HG03060 (cell line): ENCODE data around the gene WDFY2.
A peak's percentile ranks its signal among the peaks of the same experiment; 100 is the strongest.
"Not testable (repeated sequence)": the region's sequence is repeated elsewhere in the genome, so short reads cannot be mapped to it uniquely, and the experiment has no call there.

Experiments used
- ATAC-seq: cut with Tn5 transposase; IDR thresholded peaks from one replicate; pipeline ENCODE4 v1.9.1; 2021; ENCODE audit warnings: low read depth, moderate number of reproducible peaks; ENCODE audit not compliant: unreplicated experiment

WDFY2 gene

GRCh38 chr13:51562011-51562671, 22.1 kb upstream of the WDFY2 start:
- ATAC-seq = no peak

GRCh38 chr13:51564252-51564651, 20.0 kb upstream of the WDFY2 start:
- ATAC-seq = no peak

- no peak for ATAC-seq
These were observed 19.6 kb upstream of the WDFY2 start for GRCh38 chr13:51564671-51565070.

- ATAC-seq = not testable (repeated sequence)
These were observed 15.3 kb upstream of the WDFY2 start for GRCh38 chr13:51569001-51569400.

- no peak for ATAC-seq
These were observed 7.5 kb upstream of the WDFY2 start for GRCh38 chr13:51576754-51577153.

- no peak for ATAC-seq
These were observed 6.6 kb upstream of the WDFY2 start for GRCh38 chr13:51577690-51578089.

- ATAC-seq = no peak
These were observed 4.6 kb upstream of the WDFY2 start for GRCh38 chr13:51579676-51580075.

GRCh38 chr13:51581148-51581820, 3.0 kb upstream of the WDFY2 start:
- no peak for ATAC-seq

- no peak for ATAC-seq
These were observed 790 bp upstream of the WDFY2 start for GRCh38 chr13:51583469-51583874.

GRCh38 chr13:51584731-51585672, 740 bp downstream of the WDFY2 start:
- ATAC-seq = peak; percentile 17

- no peak for ATAC-seq
These were observed 1.4 kb downstream of the WDFY2 start for GRCh38 chr13:51585696-51586095.

GRCh38 chr13:51587372-51587771, 3.1 kb downstream of the WDFY2 start:
- no peak for ATAC-seq

- no peak for ATAC-seq
These were observed 4.2 kb downstream of the WDFY2 start for GRCh38 chr13:51588406-51588949.

- ATAC-seq = no peak
These were observed 5.5 kb downstream of the WDFY2 start for GRCh38 chr13:51589793-51590192.

- ATAC-seq = no peak
These were observed 6.1 kb downstream of the WDFY2 start for GRCh38 chr13:51590231-51590970.

- no peak for ATAC-seq
These were observed 6.8 kb downstream of the WDFY2 start for GRCh38 chr13:51590971-51591627.

GRCh38 chr13:51591938-51592337, 7.7 kb downstream of the WDFY2 start:
- not testable (repeated sequence) for ATAC-seq

- no peak for ATAC-seq
These were observed 10.2 kb downstream of the WDFY2 start for GRCh38 chr13:51594432-51594831.

GRCh38 chr13:51595416-51595815, 11.2 kb downstream of the WDFY2 start:
- no peak for ATAC-seq

GRCh38 chr13:51596541-51596940, 12.3 kb downstream of the WDFY2 start:
- ATAC-seq = no peak
